HEK293 (cell line): ENCODE data around the gene SRPRB.

Experiments used
- CTCF ChIA-PET: fragments of 350-600 bp; formaldehyde crosslinking; extraction: SDS; loops from one replicate; lab custom pipeline; 2021; ENCODE audit warnings: antibody characterized with exemption; lab: Yijun Ruan, JAX
- POLR2A ChIA-PET: fragments of 300-600 bp; formaldehyde crosslinking; extraction: SDS; loops from one replicate; lab custom pipeline; 2020; ENCODE audit warnings: antibody characterized with exemption, inconsistent platforms; lab: Yijun Ruan, JAX
- H3K27ac ChIP-seq: fragments of 200-500 bp; sonication (Bioruptor generic); 2 replicates; pipeline ENCODE4 v1.5.1; 2014; ENCODE audit warnings: low read depth, low read length, control low read depth, inconsistent platforms; ENCODE audit errors: extremely low read depth
- H3K36me3 ChIP-seq, 2 experiments: fragments of 200-500 bp in 1 of 2; sonication (Bioruptor generic) in 1 of 2; 1 replicate in 1 of 2; 2 replicates in 1 of 2; pipeline ENCODE4 v1.5.1; 2014 to 2017; ENCODE audit warnings: inconsistent platforms in 2 of 2, low read length in 2 of 2; ENCODE audit not compliant: control insufficient read depth in 2 of 2, insufficient read depth in 1 of 2
- H3K4me1 ChIP-seq: fragments of 200-500 bp; sonication (Bioruptor generic); 2 replicates; pipeline ENCODE4 v1.5.1; 2014; ENCODE audit warnings: mild to moderate bottlenecking, low read length, inconsistent platforms; ENCODE audit not compliant: control insufficient read depth, insufficient read depth
- H3K4me3 ChIP-seq: 2 replicates; pipeline ENCODE4 v1.5.1; 2011; ENCODE audit warnings: low read depth, mild to moderate bottlenecking, control low read depth, low read length, moderate library complexity
- H3K9me3 ChIP-seq: fragments of 200-500 bp; sonication (Bioruptor generic); 2 replicates; pipeline ENCODE4 v1.5.1; 2014; ENCODE audit warnings: low read depth, low read length, inconsistent platforms; ENCODE audit not compliant: control insufficient read depth, insufficient read depth
- EGR2 ChIP-seq: fragments of 450-650 bp; formaldehyde crosslinking; IDR thresholded peaks from 2 replicates; pipeline ENCODE4 v1.5.1; 2016; ENCODE audit warnings: low read depth, missing biosample characterization, missing genetic modification characterization
- GLI2 ChIP-seq: fragments of 450-650 bp; formaldehyde crosslinking; IDR thresholded peaks from 2 replicates; pipeline ENCODE4; 2017; ENCODE audit warnings: missing biosample characterization, missing genetic modification characterization, low read depth, borderline replicate concordance
- PATZ1 ChIP-seq: fragments of 450-650 bp; formaldehyde crosslinking; IDR thresholded peaks from 2 replicates; pipeline ENCODE4 v1.5.1; 2016; ENCODE audit warnings: missing biosample characterization, missing genetic modification characterization
- PRDM2 ChIP-seq: fragments of 450-650 bp; formaldehyde crosslinking; IDR thresholded peaks from 2 replicates; pipeline ENCODE4 v1.5.1; 2016; ENCODE audit warnings: missing biosample characterization, missing genetic modification characterization, borderline replicate concordance
- RBAK ChIP-seq: fragments of 450-650 bp; formaldehyde crosslinking; IDR thresholded peaks from 2 replicates; pipeline ENCODE4 v1.5.1; 2016; ENCODE audit warnings: missing biosample characterization, missing genetic modification characterization
- YY1 ChIP-seq: fragments of 450-650 bp; formaldehyde crosslinking; IDR thresholded peaks from 2 replicates; pipeline ENCODE4 v1.5.1; 2018; ENCODE audit warnings: missing biosample characterization, missing genetic modification characterization
- ZBTB20 ChIP-seq: fragments of 450-650 bp; formaldehyde crosslinking; IDR thresholded peaks from 2 replicates; pipeline ENCODE4 v1.5.1; 2016; ENCODE audit warnings: missing biosample characterization, missing genetic modification characterization
- ZBTB49 ChIP-seq: fragments of 450-650 bp; formaldehyde crosslinking; IDR thresholded peaks from 2 replicates; pipeline ENCODE4 v1.5.1; 2016; ENCODE audit warnings: missing biosample characterization, missing genetic modification characterization, low read depth
- ZBTB7A ChIP-seq: fragments of 450-650 bp; formaldehyde crosslinking; IDR thresholded peaks from 2 replicates; pipeline ENCODE4 v1.5.1; 2016; ENCODE audit warnings: low read depth, missing biosample characterization, missing genetic modification characterization
- ZFHX2 ChIP-seq: fragments of 450-650 bp; formaldehyde crosslinking; conservative IDR thresholded peaks from 2 replicates; pipeline ENCODE4 v1.5.1; 2016; ENCODE audit warnings: missing biosample characterization, missing genetic modification characterization
- ZNF10 ChIP-seq: fragments of 450-650 bp; formaldehyde crosslinking; IDR thresholded peaks from 2 replicates; pipeline ENCODE4 v1.5.1; 2017; ENCODE audit warnings: missing biosample characterization, missing genetic modification characterization
- ZNF16 ChIP-seq: fragments of 450-650 bp; formaldehyde crosslinking; IDR thresholded peaks from 2 replicates; pipeline ENCODE4 v1.5.1; 2016; ENCODE audit warnings: low read depth, missing biosample characterization, missing genetic modification characterization
- ZNF184 ChIP-seq: fragments of 450-650 bp; IDR thresholded peaks from 2 replicates; pipeline ENCODE4 v1.5.1; 2018; ENCODE audit warnings: missing biosample characterization, mild to moderate bottlenecking, missing genetic modification characterization
- ZNF248 ChIP-seq: fragments of 450-650 bp; formaldehyde crosslinking; IDR thresholded peaks from 2 replicates; pipeline ENCODE4 v1.5.1; 2017; ENCODE audit warnings: missing biosample characterization, missing genetic modification characterization
- ZNF292 ChIP-seq: fragments of 450-650 bp; formaldehyde crosslinking; IDR thresholded peaks from 2 replicates; pipeline ENCODE4 v1.5.1; 2016; ENCODE audit warnings: low read depth, missing biosample characterization, missing genetic modification characterization, borderline replicate concordance
- ZNF354C ChIP-seq: fragments of 450-650 bp; formaldehyde crosslinking; IDR thresholded peaks from 2 replicates; pipeline ENCODE4 v1.5.1; 2016; ENCODE audit warnings: missing biosample characterization, missing genetic modification characterization, low read depth, borderline replicate concordance
- ZNF548 ChIP-seq: fragments of 450-650 bp; formaldehyde crosslinking; IDR thresholded peaks from 2 replicates; pipeline ENCODE4 v1.5.1; 2016; ENCODE audit warnings: missing biosample characterization, missing genetic modification characterization
- ZNF626 ChIP-seq: fragments of 450-650 bp; sonication (Bioruptor Pico); formaldehyde crosslinking; IDR thresholded peaks from 2 replicates; pipeline ENCODE4 v1.5.1; 2018; ENCODE audit warnings: missing biosample characterization, missing genetic modification characterization, inconsistent platforms
- ZNF664 ChIP-seq: fragments of 450-650 bp; formaldehyde crosslinking; IDR thresholded peaks from 2 replicates; pipeline ENCODE4 v1.5.1; 2016; ENCODE audit warnings: missing biosample characterization, missing genetic modification characterization
- ZSCAN4 ChIP-seq: fragments of 450-650 bp; formaldehyde crosslinking; IDR thresholded peaks from 2 replicates; pipeline ENCODE4 v1.5.1; 2017; ENCODE audit warnings: missing biosample characterization, missing genetic modification characterization

SRPRB gene

GRCh38 chr3:133833880-133834620, 28.4 kb downstream of the SRPRB start (continued):
- TF ChIP-seq PRDM2 (tag by site-specific recombination), result no peak
- TF ChIP-seq ZNF664, result no peak

- POLR2A ChIA-PET, result no interaction called here
- TF ChIP-seq ZNF354C (tag by site-specific recombination) (no peak), ZNF626 (tag by site-specific recombination) (no peak), ZBTB49 (tag by site-specific recombination) (no peak), EGR2 (tag by site-specific recombination) (peak; percentile 94), RBAK (tag by site-specific recombination) (no peak), ZFHX2 (peak; percentile 94), PATZ1 (no peak), ZNF16 (tag by site-specific recombination) (no peak)
- Histone ChIP-seq H3K4me3 (no peak overlapping the region), H3K4me1 (no peaks in the 10 kb centered on the region), H3K27ac (no peak overlapping the region), H3K9me3 (no peaks in the 10 kb centered on the region), H3K36me3 (peaks cover 0 to 66% of the 10 kb centered on the region in 2 experiments; a peak in 1 of 3 replicates)
- CTCF ChIA-PET, result no interaction called here
These were observed 29.2 kb downstream of the SRPRB start for GRCh38 chr3:133834621-133835417.

- POLR2A ChIA-PET, result no interaction called here
- TF ChIP-seq ZBTB20 (tag by site-specific recombination) (no peak), ZNF184 (tag by site-specific recombination) (no peak), ZNF248 (tag by site-specific recombination) (no peak), ZFHX2 (peak; percentile 10), ZNF292 (tag by site-specific recombination) (no peak), GLI2 (no peak), YY1 (tag by site-specific recombination) (no peak), EGR2 (tag by site-specific recombination) (peak; percentile 27; the same call in 1 of the 2 replicates), ZNF10 (no peak), ZSCAN4 (tag by site-specific recombination) (no peak), ZBTB7A (tag by site-specific recombination) (no peak), ZNF548 (no peak)
- no peak overlapping the region for H3K27ac ChIP-seq
- no peaks in the 10 kb centered on the region for H3K9me3 ChIP-seq
- no peaks in the 10 kb centered on the region for H3K4me1 ChIP-seq
- H3K36me3 ChIP-seq, result peaks cover 0 to 66% of the 10 kb centered on the region in 2 experiments; a peak in 1 of 3 replicates
- H3K4me3 ChIP-seq, result no peak overlapping the region
- CTCF ChIA-PET, result no interaction called here
These were observed 29.8 kb downstream of the SRPRB start for GRCh38 chr3:133835418-133835743.
